ENCODE data around the gene RAD9B. TPM values are rescaled to one million over a fixed set of nuclear protein-coding genes. Genes with fewer than 3 reads are reported as not detected.
"Not testable (repeated sequence)": the region's sequence is repeated elsewhere in the genome, so short reads cannot be mapped to it uniquely, and the experiment has no call there.

RAD9B gene
- total and polyA plus RNA-seq, 11 donors, result 0.34 to 12.0 (median 2.4) TPM; not detected in 2

DNA sequence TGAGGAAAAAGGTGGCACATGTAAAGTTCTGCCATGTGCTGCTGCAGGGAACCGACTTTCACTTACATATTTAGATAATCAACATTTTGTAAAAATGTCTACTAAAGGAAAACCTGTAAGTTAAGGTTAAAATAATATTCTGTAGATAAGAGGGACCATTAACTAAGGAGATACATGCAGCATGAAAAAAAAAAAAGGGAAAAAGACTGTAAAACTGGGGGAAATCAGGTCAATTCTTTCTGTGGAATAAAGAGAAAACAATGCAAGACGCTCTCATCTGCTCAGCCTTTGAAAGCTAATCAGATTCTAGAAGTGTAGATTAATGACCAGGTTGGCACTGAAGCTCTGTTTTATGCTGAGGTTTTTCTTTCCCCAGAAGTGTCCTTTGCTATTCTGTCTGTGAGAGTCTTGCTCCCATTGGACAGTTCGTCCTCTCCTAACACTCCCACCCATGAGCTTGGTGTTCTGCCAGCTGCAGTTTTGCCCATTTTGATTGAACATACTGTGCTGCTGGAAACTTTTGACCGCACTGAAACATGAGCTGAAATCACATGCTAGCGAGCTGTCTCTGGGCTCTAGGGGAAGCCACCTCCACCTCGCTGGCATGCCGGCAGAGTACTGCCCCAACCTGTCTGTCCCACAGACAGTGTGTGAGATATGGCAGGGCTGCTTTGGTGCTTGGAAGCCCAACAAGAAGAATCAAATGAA, 41.3 kb downstream of the RAD9B start:
- H3K27ac ChIP-seq, result peak overlapping the region; percentile 40 to 91 (median 79)
- H3K4me3 ChIP-seq, result peak overlapping the region in 1 of 12 donors; percentile 9
- ATAC-seq, result peak; percentile 82 to 94 (median 88)
- H3K9me3 ChIP-seq, result no peaks in the 10 kb centered on the region
- TF ChIP-seq, protein P1, sequence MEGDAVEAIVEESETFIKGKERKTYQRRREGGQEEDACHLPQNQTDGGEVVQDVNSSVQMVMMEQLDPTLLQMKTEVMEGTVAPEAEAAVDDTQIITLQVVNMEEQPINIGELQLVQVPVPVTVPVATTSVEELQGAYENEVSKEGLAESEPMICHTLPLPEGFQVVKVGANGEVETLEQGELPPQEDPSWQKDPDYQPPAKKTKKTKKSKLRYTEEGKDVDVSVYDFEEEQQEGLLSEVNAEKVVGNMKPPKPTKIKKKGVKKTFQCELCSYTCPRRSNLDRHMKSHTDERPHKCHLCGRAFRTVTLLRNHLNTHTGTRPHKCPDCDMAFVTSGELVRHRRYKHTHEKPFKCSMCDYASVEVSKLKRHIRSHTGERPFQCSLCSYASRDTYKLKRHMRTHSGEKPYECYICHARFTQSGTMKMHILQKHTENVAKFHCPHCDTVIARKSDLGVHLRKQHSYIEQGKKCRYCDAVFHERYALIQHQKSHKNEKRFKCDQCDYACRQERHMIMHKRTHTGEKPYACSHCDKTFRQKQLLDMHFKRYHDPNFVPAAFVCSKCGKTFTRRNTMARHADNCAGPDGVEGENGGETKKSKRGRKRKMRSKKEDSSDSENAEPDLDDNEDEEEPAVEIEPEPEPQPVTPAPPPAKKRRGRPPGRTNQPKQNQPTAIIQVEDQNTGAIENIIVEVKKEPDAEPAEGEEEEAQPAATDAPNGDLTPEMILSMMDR (IDR thresholded peaks at IDR 0.05), result no peak
- TF ChIP-seq POLR2A (IDR thresholded peaks at IDR 0.05), result peak in 1 of 2 donors; percentile 34
- WGBS, 4 donors, result 21 to 32% (median 25%) methylated on average over 7 of the region's 7 CpGs
- H3K36me3 ChIP-seq, result peaks cover 0 to 41% (median 23%) of the 10 kb centered on the region in 9 donors
- H3K27me3 ChIP-seq, result no peaks in the 10 kb centered on the region
- peak; percentile 77 to 92 (median 84) for DNase-seq
- intact Hi-C loops (cut with DNase I), result loop anchor here in 3 of 10 donors (5.0 kb wide), 1 partner anchor 39 kb away; the partner anchor contains the start of gene PPTC7 (in 3 of the 3)
- H3K4me1 ChIP-seq, result peaks cover 13 to 63% (median 38%) of the 10 kb centered on the region in 12 donors

DNA sequence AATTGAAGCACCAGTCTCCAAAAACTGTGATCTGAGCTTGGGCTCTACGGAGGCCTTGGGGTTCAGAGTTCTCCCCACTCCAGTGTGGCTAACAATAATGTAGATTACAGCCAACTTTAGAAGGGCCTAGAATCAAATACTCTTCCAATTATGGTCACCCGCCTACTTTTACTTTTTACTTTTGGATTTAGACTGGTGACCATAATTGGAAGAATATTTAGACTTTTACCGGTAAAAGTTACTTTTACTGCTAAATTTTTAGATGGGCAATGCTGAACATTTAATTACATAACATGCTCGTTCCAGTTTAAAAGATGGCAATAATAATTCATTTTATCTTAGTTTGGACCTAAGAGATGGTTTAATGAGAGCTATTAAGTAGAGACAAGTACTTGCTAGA, 41.8 kb downstream of the RAD9B start:
- DNase-seq (no peak), ATAC-seq (no peak)
- 74 to 85% (median 82%) methylated on average over 4 of the region's 4 CpGs for WGBS, 4 donors
- H3K27me3 ChIP-seq, result no peaks in the 10 kb centered on the region
- TF ChIP-seq, protein P1 (IDR thresholded peaks at IDR 0.05), result no peak
- TF ChIP-seq POLR2A (IDR thresholded peaks at IDR 0.05), result no peak
- H3K4me3 ChIP-seq, result peak overlapping the region in 1 of 12 donors; percentile 9
- no peaks in the 10 kb centered on the region for H3K9me3 ChIP-seq
- peaks cover 0 to 39% (median 19%) of the 10 kb centered on the region in 9 donors for H3K36me3 ChIP-seq
- peaks cover 13 to 62% (median 37%) of the 10 kb centered on the region in 12 donors for H3K4me1 ChIP-seq
- H3K27ac ChIP-seq, result peak overlapping the region; percentile 40 to 91 (median 79)
- intact Hi-C loops (cut with DNase I), result loop anchor here in 3 of 10 donors (5.0 kb wide), 1 partner anchor 38 kb away; the partner anchor contains the start of gene PPTC7 (in 3 of the 3)

DNA sequence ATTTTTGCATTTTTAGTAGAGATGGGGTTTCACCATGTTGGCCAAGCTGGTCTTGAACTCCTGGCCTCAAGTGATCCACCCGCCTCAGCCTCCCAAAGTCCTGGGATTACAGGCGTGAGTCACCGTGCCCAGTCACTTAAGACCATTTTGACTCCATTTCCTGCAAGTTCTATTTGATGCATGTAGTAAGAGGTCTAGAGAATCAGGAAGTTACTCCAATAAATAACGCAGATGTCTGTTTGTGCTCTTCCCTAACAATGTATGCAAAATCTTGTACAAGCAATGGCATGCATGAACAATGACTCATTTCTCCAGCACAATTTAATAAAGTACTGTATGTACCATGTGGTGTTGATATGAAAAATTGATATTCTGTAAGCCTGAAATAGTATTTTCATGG, 43.1 kb downstream of the RAD9B start:
- not testable (repeated sequence) for H3K4me3 ChIP-seq, H3K27me3 ChIP-seq, H3K9me3 ChIP-seq, DNase-seq, ATAC-seq
- peaks cover 13 to 64% (median 37%) of the 10 kb centered on the region in 12 donors for H3K4me1 ChIP-seq
- 86 to 94% (median 91%) methylated on average over 4 of the region's 4 CpGs for WGBS, 4 donors
- H3K27ac ChIP-seq, result peak overlapping the region in 8 of 12 donors; percentile 14 to 90 (median 61)
- intact Hi-C loops (cut with DNase I), result loop anchor here in 3 of 10 donors (5.0 kb wide), 1 partner anchor 37 kb away; the partner anchor contains the start of gene PPTC7 (in 3 of the 3)
- peaks cover 0 to 32% (median 11%) of the 10 kb centered on the region in 9 donors for H3K36me3 ChIP-seq

DNA sequence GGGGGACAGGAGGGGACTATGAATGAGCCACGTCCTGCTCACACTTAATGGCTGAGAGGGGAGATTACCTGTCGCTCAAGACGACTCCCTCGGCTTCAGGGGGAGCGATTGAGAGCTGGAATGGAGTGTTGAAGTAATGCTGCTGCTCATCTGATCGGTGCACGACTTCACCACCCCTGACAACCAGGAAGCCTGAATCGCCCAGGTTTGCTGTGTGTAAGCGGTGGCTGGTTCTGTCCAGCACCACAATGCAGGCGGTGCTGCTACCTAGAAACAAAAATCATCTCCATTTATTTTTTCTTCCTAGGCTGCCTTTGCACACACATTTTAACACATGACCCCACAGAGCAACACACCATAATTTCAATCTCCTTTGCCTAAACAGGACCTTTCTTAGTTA, 43.7 kb downstream of the RAD9B start:
- peak overlapping the region in 11 of 12 donors; percentile 0 to 90 (median 53) for H3K27ac ChIP-seq
- peaks cover 13 to 65% (median 37%) of the 10 kb centered on the region in 12 donors for H3K4me1 ChIP-seq
- no peaks in the 10 kb centered on the region for H3K9me3 ChIP-seq
- intact Hi-C loops (cut with DNase I), result loop anchor here in 3 of 10 donors (5.0 kb wide), 1 partner anchor 36 kb away; the partner anchor contains the start of gene PPTC7 (in 3 of the 3)
- ATAC-seq (peak in 1 of 4 donors; percentile 8), DNase-seq (no peak)
- 57 to 75% (median 73%) methylated on average over 10 of the region's 10 CpGs for WGBS, 4 donors
- TF ChIP-seq, protein P1 (IDR thresholded peaks at IDR 0.05), result no peak
- no peak for TF ChIP-seq POLR2A (IDR thresholded peaks at IDR 0.05)
- H3K4me3 ChIP-seq, result no peak overlapping the region
- H3K27me3 ChIP-seq, result no peaks in the 10 kb centered on the region
- peaks cover 0 to 37% (median 17%) of the 10 kb centered on the region in 9 donors for H3K36me3 ChIP-seq
